ENCODE results near the gene TKFC.

DNA sequence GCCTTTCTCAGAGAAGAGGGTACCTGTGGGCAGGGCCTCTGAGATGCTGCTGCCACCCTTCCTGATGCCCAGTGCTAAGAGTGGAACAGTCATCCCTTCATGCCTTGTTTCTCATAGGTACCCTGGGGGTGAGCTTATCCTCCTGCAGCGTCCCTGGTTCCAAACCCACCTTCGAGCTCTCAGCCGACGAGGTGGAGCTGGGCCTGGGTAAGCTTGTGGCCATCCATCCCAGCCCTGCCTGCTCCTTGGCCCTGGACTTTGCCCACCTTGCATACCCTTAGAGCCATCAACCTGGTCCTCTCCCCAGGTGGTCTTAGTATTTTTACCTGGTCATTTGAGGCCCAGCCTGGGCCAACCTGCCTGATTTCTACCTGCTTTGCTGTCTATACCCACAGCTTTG lies 8.7 kb downstream of the TKFC start:
- TF ChIP-seq GATA3 (IDR thresholded peaks at IDR 0.05; ENCODE audit: low read depth, low read length), result no peak
- no peak for TF ChIP-seq GATA2 (IDR thresholded peaks at IDR 0.05; ENCODE audit: low read depth, low read length)

Data from SH-SY5Y (cell line).